ENCODE data around the gene SPRING1.

Gene SPRING1

DNA sequence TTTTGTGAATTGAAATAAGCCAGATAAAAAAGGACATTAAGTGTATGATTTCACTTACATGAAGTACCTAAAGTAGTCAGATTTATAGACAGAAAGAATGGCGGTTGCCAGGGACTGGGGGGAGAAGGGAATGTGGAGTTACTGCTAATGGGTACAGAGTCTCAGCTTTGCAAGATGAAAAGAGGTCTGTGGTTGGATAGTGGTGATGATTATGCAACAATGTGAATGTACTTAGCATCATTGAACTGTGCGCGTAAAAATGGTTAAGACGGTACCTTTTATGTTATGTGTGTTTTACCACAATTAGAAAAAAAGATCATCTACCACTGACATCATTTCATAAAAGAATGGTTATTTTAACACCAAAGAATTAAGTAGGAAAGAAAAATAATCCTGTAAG, 36.2 kb upstream of the SPRING1 start:
- TF ChIP-seq, protein P1, sequence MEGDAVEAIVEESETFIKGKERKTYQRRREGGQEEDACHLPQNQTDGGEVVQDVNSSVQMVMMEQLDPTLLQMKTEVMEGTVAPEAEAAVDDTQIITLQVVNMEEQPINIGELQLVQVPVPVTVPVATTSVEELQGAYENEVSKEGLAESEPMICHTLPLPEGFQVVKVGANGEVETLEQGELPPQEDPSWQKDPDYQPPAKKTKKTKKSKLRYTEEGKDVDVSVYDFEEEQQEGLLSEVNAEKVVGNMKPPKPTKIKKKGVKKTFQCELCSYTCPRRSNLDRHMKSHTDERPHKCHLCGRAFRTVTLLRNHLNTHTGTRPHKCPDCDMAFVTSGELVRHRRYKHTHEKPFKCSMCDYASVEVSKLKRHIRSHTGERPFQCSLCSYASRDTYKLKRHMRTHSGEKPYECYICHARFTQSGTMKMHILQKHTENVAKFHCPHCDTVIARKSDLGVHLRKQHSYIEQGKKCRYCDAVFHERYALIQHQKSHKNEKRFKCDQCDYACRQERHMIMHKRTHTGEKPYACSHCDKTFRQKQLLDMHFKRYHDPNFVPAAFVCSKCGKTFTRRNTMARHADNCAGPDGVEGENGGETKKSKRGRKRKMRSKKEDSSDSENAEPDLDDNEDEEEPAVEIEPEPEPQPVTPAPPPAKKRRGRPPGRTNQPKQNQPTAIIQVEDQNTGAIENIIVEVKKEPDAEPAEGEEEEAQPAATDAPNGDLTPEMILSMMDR (IDR thresholded peaks at IDR 0.05; ENCODE audit: insufficient read depth, low read depth, low read length, missing control alignments), result no peak
- DNase-seq (ENCODE audit: low read depth), result no peak

DNA sequence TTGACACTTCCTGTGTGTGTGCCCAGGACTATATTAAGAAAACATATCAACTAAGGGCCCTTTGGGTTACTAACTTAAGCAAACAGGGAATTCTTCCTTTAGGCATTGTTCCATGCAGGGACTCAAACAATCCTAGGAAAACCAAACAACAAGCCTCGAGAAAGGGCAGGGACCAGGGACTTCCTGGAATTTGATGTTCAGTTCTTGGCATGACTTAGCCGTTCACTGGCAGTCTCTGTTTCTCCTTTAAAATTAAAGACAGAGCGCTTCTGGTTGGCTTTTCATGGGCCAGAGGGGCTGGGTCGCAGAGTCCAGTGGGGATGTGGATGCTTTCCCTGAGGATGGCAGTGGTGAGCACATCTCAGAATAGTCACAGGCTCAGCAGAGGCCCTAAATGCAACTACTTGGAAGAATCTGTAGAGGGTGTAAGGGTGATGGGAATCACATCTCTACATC, 35.4 kb upstream of the SPRING1 start:
- no peak overlapping the region for H3K4me3 ChIP-seq (ENCODE audit: low read length)
- TF ChIP-seq, protein P1 (IDR thresholded peaks at IDR 0.05; ENCODE audit: insufficient read depth, low read depth, low read length, missing control alignments), result no peak
- no peak for DNase-seq (ENCODE audit: low read depth)

More for the DNA sequence above, 36.2 kb upstream of the SPRING1 start:
- H3K4me3 ChIP-seq (ENCODE audit: low read length), result no peak overlapping the region

DNA sequence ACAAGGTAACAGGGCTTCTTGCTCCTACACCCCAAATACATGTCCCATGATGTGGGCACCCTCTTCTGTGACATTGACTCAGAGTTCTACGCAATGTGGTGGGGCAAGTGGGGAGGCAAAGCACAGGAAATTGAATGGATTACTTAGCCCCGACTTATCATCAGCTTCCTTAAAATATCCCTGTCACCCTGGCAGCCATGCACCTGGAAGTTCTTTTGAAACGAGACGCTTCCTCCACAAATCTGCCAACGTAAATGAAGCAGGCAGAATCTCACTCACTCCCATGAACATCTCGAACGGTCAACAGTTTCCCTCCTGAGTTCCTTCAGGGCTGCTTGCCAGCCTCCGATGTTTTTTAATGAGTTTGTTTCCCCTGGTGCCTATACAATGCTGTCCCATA, 33.8 kb upstream of the SPRING1 start:
- TF ChIP-seq, protein P1 (IDR thresholded peaks at IDR 0.05; ENCODE audit: insufficient read depth, low read depth, low read length, missing control alignments), result no peak

DNA sequence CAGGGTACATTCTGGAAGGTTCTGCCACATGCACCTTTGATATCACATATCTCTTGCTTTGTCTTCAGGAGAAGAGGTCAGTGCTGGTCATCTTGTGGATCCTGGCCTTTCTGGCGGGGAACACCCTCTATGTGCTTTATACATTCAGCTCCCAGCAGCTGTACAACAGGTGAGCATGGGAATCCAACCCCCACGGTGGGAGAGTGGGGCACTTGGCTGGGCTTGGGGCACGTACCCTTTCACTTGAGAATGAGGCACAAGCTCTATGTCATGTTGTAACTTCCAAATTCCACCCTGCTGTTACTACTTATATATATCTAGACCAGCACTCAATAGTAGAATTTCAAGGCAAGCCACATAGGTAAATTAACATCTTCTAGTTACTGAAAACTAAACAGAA, 28.9 kb upstream of the SPRING1 start:
- DNase-seq (ENCODE audit: low read depth), result no peak
- TF ChIP-seq, protein P1 (IDR thresholded peaks at IDR 0.05; ENCODE audit: insufficient read depth, low read depth, low read length, missing control alignments), result no peak
- H3K4me3 ChIP-seq (ENCODE audit: low read length), result no peak overlapping the region

More for the DNA sequence above, 33.8 kb upstream of the SPRING1 start:
- no peak overlapping the region for H3K4me3 ChIP-seq (ENCODE audit: low read length)
- DNase-seq (ENCODE audit: low read depth), result no peak

DNA sequence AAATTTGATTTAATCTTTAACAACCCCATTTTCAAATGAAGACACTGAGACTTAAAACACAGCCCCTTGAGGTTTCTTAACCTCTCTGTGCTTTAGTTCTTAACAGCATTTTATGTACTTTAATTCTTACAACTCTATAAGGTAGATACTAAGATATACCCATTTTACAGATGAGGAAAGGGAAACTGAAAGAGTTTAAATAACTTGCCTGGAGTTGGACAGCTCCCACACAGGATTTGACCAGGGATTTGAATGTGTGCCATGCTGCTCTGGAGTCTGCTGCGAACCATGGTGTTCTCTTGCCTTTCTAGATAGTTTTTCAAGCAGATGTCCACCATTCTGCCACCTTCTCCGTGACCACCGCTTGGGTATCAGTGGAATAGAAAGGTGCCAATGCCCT, 28.4 kb upstream of the SPRING1 start:
- no peak for DNase-seq (ENCODE audit: low read depth)
- TF ChIP-seq, protein P1 (IDR thresholded peaks at IDR 0.05; ENCODE audit: insufficient read depth, low read depth, low read length, missing control alignments), result no peak

DNA sequence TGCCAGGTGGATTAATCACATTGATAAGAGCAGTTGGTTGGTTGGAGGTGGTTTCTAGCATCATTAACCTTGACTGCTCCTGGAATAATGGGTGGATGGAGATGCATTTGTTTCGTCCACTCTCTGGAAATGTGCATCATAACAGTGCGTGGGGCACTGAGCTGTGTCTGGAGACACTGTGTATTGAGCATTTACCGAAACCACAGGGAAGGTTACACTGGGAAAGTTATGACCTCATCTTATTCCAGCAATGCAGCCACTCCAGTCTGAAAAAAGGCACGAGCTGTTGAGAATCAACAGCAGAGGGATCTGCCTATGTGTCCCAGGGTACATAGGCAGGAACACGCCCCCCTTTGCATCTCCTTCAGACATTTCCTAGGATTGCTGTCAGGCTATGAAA, 27.4 kb upstream of the SPRING1 start:
- no peak overlapping the region for H3K4me3 ChIP-seq (ENCODE audit: low read length)
- no peak for DNase-seq (ENCODE audit: low read depth)
- TF ChIP-seq, protein P1 (IDR thresholded peaks at IDR 0.05; ENCODE audit: insufficient read depth, low read depth, low read length, missing control alignments), result no peak

More for the DNA sequence above, 28.4 kb upstream of the SPRING1 start:
- H3K4me3 ChIP-seq (ENCODE audit: low read length), result no peak overlapping the region

DNA sequence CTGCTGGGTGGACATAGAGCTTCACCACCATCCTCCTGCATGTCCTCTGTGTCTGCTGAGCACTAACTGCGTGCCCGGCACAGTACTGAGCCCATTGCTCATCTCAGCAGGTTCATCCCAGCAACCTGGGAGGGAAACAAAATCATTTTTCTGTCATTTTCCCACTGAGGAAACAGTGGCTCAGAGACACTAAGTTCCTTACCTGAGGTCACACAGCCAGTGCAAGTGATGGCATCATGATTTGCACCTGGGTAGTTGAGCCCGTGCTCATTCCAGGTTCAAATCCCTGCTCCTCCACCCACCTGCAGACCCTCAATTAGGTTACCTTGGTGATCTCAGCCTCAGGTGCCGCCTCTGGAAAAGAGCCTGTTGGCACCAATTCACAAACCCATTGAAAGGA, 23.6 kb upstream of the SPRING1 start:
- TF ChIP-seq, protein P1 (IDR thresholded peaks at IDR 0.05; ENCODE audit: insufficient read depth, low read depth, low read length, missing control alignments), result no peak
- H3K4me3 ChIP-seq (ENCODE audit: low read length), result no peak overlapping the region
- no peak for DNase-seq (ENCODE audit: low read depth)

All from epithelial cell of esophagus (primary cell).